Activated T-helper 17 cell treated with anti-CD3 and anti-CD28 coated beads, Interleukin-2, amount 50 U/mL, for 72 hours (primary cell): ENCODE data around the gene AVP. TPM values are rescaled to one million over a fixed set of nuclear protein-coding genes. Genes with fewer than 3 reads are reported as not detected.
"Not testable (repeated sequence)": the region's sequence is repeated elsewhere in the genome, so short reads cannot be mapped to it uniquely, and the experiment has no call there.

Experiments
- ATAC-seq: fragments of 150-1000 bp; cut with Tn5 transposase; replicated peaks from 2 replicates; pipeline ENCODE4 v1.10.0; 2021; ENCODE audit warnings: mild to moderate bottlenecking, moderate library complexity
- H3K27ac Mint-ChIP-seq: one replicate; pipeline ENCODE4 v1.8.0; 2022; ENCODE audit warnings: mixed read lengths
- H3K27me3 Mint-ChIP-seq: one replicate; pipeline ENCODE4 v1.8.0; 2022; ENCODE audit warnings: mixed read lengths
- H3K36me3 Mint-ChIP-seq: one replicate; pipeline ENCODE4 v1.8.0; 2022; ENCODE audit warnings: low read depth, mild to moderate bottlenecking, mixed read lengths
- H3K4me1 Mint-ChIP-seq: one replicate; pipeline ENCODE4 v1.8.0; 2022; ENCODE audit warnings: mixed read lengths
- H3K4me3 Mint-ChIP-seq: one replicate; pipeline ENCODE4 v1.8.0; 2022; ENCODE audit warnings: mild to moderate bottlenecking, mixed read lengths
- H3K9me3 Mint-ChIP-seq: one replicate; pipeline ENCODE4 v1.8.0; 2022; ENCODE audit warnings: mixed read lengths
- total RNA-seq, 2 donors: library from RNA; stranded (reverse); gene quantifications; one replicate each; pipeline ENCODE4 v1.2.3, GENCODE V29; 2022

AVP gene
- total RNA-seq, 2 donors from 2014 or later = not detected

DNA sequence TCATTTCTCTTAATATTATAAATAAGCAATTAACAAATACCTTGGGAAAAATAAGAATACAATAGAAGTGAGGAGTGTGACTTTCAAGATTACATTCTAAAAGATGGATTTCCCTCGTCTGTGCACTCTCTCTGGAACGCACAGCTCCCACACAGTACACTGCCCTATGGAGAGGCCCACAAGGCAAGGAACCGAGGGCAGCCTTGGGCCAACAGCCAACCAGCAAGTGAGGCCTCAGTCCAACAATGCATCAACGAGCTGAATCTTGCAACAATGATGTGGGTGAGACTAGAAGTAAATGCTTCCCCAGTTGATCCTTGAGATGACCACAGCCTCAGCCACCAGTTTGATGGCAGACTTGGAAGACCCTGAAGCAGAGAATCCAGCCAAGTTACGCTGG, 34.5 kb upstream of the AVP start:
- no peak for ATAC-seq
- H3K27ac Mint-ChIP-seq = peak overlapping the region; percentile 15
- H3K36me3 Mint-ChIP-seq = peaks cover 27% of the 10 kb centered on the region
- no peaks in the 10 kb centered on the region for H3K27me3 Mint-ChIP-seq
- no peaks in the 10 kb centered on the region for H3K9me3 Mint-ChIP-seq
- H3K4me3 Mint-ChIP-seq = no peak overlapping the region
- peaks cover 24% of the 10 kb centered on the region for H3K4me1 Mint-ChIP-seq

DNA sequence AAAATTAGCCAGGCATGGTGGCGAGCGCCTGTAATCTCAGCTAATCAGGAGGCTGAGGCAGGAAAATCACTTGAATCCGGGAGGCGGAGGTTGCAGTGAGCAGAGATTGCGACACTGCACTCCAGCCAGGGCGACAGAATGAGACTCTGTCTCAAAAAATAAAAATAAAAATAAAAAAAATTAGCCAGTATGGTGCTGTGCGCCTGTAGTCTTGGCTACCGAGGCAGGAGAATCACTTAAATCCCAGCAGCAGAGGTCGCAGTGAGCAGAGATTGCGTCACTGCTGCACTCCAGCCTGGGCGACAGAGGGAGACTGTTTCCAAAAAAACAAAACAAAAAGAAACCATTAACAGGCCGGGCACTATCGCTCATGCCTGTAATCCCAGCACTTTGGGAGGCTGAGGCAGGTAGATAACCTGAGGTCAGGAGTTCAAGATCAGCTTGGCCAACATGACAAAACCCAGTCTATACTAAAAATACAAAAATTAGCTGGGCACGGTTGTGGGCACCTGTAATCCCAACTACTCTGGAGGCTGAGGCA, 33.4 kb upstream of the AVP start:
- H3K27ac Mint-ChIP-seq, H3K9me3 Mint-ChIP-seq, H3K27me3 Mint-ChIP-seq, H3K4me3 Mint-ChIP-seq: not testable (repeated sequence)
- ATAC-seq = peak; percentile 31
- H3K4me1 Mint-ChIP-seq = peaks cover 16% of the 10 kb centered on the region
- peaks cover 31% of the 10 kb centered on the region for H3K36me3 Mint-ChIP-seq

DNA sequence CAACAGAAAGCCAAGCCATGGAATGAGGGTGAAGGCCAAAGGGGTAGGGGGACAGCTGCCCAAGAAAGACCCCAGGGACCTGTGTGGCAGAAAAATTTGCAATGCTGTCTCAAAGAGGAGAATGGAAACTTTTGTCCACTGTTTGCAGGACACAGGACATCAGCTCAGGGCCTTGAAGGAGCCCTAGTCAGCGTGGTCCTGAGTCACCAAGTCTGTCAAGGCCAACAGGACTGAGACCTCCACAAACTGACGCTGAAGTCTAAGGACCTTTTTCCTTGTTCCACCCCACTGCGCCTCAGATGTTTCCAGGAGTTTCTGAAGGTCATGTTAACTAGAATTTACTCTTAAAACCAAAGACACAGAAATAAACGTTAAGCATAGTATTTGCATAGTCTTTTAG, 31.8 kb upstream of the AVP start:
- H3K36me3 Mint-ChIP-seq = peaks cover 17% of the 10 kb centered on the region
- no peaks in the 10 kb centered on the region for H3K9me3 Mint-ChIP-seq
- no peak for ATAC-seq

DNA sequence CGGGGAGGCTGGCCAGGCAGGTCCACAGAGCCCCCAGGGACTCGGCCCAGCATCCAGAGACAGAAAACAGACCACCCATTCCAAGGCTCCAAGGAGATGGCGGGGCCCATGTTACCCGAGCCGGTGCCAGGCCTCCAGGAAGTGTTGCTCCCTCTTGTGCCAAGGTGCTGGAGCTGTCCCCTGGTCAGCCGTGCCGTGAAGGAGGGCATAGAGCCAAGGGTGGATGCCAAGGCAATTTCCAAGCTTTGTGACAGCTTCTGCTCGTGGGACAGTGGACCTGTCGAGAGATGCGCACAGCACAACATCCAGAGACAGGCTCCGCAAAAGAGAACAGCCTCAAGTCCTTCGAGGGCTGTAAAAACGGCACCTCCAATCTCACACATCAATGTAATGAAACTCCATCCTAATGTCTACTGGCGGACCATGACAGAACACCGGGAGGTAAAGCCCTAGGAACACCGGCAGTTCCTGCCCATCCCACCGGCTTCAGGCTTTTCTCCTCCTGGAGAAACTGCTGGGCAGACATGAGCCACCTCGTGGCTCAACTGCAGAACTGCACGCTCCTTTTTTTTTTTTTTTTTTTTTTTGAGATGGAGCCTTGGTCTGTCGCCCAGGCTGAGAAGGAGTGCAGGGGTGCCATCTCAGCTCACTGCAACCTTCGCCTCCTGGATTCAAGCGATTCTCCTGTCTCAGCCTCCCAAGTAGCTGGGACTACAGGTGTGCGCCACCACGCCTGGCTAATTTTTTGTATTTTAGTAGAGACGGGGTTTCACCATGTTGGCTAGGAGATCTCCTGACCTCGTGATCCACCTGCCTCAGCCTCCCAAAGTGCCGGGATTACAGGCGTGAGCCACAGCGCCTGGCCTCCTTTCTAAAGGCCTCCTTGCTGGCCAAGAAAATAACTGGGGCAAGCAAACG, 30.9 kb upstream of the AVP start:
- H3K27me3 Mint-ChIP-seq = no peaks in the 10 kb centered on the region
- no peak overlapping the region for H3K27ac Mint-ChIP-seq
- H3K36me3 Mint-ChIP-seq = peaks cover 10% of the 10 kb centered on the region
- peak; percentile 59 for ATAC-seq
- H3K4me3 Mint-ChIP-seq = no peak overlapping the region
- no peaks in the 10 kb centered on the region for H3K4me1 Mint-ChIP-seq
- no peaks in the 10 kb centered on the region for H3K9me3 Mint-ChIP-seq

More for the DNA sequence above, 31.8 kb upstream of the AVP start:
- H3K27me3 Mint-ChIP-seq = no peaks in the 10 kb centered on the region
- H3K27ac Mint-ChIP-seq = no peak overlapping the region
- H3K4me3 Mint-ChIP-seq = no peak overlapping the region
- peaks cover 8% of the 10 kb centered on the region for H3K4me1 Mint-ChIP-seq

DNA sequence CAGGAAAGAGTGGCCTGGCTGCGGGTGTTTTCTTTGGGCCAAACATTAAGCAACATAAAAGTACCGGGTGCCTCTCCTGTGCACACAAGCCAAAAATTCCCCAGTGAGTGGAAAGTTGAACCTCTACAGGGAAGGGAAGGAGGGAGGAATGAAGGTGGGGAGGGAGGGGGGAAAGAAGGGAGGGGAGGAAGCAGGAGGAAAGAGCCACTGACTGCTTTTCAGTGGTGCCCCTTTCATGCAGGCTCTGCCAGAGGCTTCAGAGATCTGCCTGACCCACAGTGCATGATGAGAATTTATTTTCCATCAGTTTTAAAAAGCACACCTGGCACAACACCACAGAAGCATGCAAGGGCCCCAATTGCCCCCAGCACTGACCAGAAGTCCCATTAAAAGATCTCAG, 27.5 kb upstream of the AVP start:
- no peak for ATAC-seq
- Mint-ChIP-seq H3K4me3 (no peak overlapping the region), H3K36me3 (peaks cover 10% of the 10 kb centered on the region), H3K9me3 (no peaks in the 10 kb centered on the region), H3K4me1 (no peaks in the 10 kb centered on the region), H3K27me3 (no peaks in the 10 kb centered on the region), H3K27ac (no peak overlapping the region)

DNA sequence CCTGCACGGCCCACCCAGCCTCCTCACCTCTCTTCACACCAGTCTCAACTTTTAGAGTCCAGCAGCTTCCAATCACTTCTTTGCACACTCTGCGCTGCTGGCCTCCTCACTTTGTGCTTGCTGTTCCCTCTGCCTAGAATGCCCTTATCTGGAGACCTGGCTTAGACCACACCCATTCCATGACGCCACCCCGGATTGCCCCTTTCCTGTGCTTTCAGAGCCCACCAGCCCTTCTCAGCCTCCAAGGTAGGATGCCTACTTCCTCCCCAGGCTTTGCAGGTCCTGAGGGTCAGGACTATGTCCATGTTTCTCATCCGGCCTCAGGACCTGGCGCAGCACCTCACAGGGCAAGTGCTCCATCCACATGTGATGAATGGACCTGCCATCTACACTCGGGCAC, 27.0 kb upstream of the AVP start:
- Mint-ChIP-seq H3K9me3 (no peaks in the 10 kb centered on the region), H3K27me3 (no peaks in the 10 kb centered on the region), H3K4me1 (no peaks in the 10 kb centered on the region), H3K4me3 (no peak overlapping the region), H3K36me3 (peaks cover 10% of the 10 kb centered on the region), H3K27ac (no peak overlapping the region)
- ATAC-seq = no peak

DNA sequence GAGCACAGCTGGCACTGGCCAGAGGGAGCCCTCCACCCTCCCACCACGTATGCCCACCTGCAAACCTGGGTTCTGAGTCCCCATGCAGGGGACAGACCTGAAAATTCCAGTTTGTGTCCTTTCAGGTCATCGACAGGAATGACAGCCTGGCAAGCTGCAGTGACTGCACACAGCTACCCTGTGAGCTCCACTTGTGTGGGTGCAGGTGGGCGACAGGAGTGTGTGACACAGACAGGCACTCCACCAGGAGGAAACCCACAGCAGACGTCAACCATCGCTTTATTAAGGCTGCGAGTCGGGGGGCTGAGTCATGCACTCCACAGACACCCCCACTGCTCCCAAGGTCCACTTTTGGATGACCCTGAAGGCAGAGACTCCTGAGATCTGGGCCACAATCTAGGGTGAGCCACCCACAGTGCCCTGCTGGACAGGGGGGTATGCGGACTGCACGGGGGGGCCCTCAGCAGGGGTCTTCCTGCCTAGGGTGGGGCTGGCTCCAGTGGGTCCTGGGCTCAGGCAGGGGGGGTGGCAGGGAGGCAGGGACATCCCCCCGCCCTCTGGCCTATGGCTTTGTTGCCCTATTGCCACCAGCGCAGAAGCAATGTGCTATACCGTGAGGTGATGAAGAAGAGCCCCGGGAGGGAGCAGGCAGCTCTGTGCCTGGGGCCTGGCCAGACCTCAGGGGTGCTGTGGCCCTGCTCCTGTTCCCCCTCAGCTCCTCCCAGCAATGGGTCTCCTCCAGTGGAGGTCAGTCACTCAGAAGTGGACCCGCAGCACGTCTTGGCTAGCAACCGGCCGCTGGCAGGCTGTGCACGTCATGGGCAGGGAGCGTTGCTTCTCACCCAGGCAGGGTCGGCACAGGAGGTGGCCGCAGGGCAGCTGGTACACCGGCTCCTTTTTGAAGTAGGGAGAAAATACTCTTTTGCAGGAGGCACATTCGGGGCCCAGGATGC, 25.1 kb upstream of the AVP start:
- Mint-ChIP-seq H3K9me3 (no peaks in the 10 kb centered on the region), H3K4me3 (no peak overlapping the region), H3K27me3 (no peaks in the 10 kb centered on the region), H3K4me1 (no peaks in the 10 kb centered on the region), H3K36me3 (peaks cover 10% of the 10 kb centered on the region), H3K27ac (no peak overlapping the region)
- no peak for ATAC-seq

DNA sequence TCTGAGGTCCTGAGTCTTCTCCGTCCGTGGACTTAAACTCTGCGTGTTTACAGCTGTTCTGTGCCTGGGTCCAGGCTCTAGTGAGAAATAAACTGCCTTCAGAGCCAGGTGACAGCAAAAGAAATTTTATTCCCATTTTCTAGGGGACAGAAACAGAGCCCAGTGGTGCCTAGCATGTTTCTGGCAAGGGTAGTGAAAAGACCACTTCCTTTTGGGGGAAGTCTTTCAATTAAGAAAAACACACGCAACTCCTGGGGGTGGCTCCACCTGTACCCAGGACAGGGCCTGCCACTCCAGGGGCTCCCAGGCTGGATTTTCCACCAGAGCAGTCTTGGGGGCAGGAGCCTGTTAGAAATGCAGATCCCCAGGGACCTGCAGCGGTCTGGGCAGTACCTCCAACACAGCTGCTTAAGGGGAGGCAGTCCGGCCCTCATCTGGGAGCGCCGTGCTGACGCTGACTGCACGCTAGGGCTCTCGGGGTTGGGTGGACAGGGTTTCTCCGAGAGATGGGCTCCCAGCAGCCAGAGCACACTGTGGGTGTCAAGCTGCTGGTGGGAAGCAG, 23.0 kb upstream of the AVP start:
- no peak overlapping the region for H3K27ac Mint-ChIP-seq
- peaks cover 6% of the 10 kb centered on the region for H3K4me1 Mint-ChIP-seq
- no peaks in the 10 kb centered on the region for H3K36me3 Mint-ChIP-seq
- no peak for ATAC-seq
- no peak overlapping the region for H3K4me3 Mint-ChIP-seq
- no peaks in the 10 kb centered on the region for H3K9me3 Mint-ChIP-seq
- no peaks in the 10 kb centered on the region for H3K27me3 Mint-ChIP-seq

DNA sequence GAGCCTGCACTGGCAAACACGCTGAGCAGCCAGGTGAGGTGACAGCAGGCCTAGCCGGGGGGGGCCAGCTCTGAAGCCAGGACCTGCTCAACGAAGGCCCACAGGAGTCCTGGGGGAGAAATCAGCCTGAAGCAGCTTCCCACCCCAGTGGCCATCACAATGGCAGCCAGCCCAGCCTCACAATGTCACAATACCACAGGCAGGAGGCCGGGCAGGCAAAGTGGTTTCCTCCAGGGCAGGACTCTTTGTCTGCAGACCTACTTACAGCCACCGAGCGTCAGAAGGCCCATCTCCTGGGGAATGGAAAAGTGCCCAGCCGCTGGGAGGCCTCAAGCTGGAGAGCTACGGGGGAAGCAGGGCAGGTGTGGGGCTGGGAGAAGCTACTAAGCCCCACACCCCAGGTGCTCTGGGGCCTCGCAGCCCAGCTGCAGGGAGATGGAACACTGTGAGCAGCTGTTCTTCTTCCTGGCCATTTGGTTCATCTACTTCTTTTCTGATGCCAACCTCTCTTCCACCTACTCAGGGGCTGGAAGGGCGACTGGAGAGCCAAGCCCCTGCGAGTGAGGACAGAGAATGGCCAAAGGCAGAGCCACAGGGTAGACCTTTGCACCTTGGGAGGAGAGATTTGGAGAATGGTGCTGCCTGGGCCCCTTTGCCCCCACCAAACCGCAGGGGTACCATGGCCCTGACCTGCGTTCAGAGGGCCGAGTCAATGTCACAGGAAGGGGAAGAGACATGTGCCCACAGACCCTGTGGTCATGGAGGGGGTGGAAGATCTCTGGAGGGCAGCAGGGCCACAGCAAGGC, 22.3 kb upstream of the AVP start:
- H3K27ac Mint-ChIP-seq = no peak overlapping the region
- H3K36me3 Mint-ChIP-seq = no peaks in the 10 kb centered on the region
- no peaks in the 10 kb centered on the region for H3K9me3 Mint-ChIP-seq
- H3K4me3 Mint-ChIP-seq = no peak overlapping the region
- no peak for ATAC-seq
- no peaks in the 10 kb centered on the region for H3K27me3 Mint-ChIP-seq
- H3K4me1 Mint-ChIP-seq = peaks cover 13% of the 10 kb centered on the region

DNA sequence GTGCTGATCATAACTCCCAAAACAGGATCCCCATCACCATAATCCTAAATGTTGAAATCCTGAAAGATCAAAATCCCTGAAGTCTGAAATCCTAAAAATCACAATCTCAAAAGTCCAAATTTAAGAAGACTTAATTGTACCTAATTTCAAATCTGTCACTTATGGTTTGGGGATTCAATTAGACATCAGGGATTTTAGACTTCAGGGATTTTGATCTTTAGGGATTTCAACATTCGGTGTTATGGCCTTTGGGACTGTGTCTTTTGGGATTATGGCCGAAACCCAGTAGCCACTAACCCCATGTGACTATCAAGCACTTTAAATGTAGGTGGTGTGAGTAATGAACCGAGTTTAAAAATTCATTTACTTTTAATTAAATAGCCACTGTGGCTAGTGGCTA, 21.7 kb upstream of the AVP start:
- H3K27ac Mint-ChIP-seq = no peak overlapping the region
- H3K9me3 Mint-ChIP-seq = no peaks in the 10 kb centered on the region
- H3K27me3 Mint-ChIP-seq = no peaks in the 10 kb centered on the region
- no peak for ATAC-seq
- H3K4me3 Mint-ChIP-seq = no peak overlapping the region
- H3K4me1 Mint-ChIP-seq = peaks cover 16% of the 10 kb centered on the region
- H3K36me3 Mint-ChIP-seq = no peaks in the 10 kb centered on the region

DNA sequence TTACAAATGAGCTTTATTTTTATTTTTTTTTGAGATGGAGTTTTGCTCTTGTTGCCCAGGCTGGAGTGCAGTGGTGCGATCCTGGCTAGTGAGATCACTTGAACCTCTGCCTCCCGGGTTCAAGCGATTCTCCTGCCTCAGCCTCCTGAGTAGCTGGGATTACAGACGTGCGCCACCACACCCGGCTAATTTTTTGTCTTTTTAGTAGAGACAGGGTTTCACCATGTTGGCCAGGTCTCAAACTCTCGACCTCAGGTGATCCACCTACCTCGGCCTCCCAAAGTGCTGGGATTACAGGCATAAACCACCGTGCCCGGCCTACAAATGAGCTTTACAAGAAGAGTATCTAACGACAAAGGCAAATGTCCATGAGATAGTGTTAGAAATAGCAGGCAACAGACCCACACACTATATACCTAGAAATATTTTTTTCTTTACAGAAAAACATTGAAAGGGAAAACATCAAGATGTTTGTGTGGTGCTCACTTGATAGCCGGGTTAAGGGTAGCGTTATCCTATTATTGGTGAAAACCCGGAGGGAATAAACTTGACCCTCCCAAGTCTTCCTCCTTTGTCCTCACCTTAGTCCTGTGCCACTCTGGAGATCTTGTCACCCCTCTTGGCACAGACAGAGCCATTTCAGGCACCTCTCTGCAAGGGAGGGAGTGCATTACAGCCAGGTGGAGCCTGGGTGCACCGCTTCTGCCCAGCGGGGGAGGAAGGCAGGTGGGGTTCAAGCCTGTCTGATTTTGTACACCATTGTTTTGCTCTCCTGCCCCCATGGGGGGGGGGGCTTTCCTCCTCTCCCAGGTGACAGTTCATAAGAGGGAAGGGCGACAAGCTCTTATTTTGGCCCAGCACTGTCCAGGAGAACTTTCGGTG, 21.0 kb upstream of the AVP start:
- H3K27me3 Mint-ChIP-seq = no peaks in the 10 kb centered on the region
- H3K27ac Mint-ChIP-seq = no peak overlapping the region
- H3K4me1 Mint-ChIP-seq = peaks cover 16% of the 10 kb centered on the region
- ATAC-seq = no peak
- H3K9me3 Mint-ChIP-seq = no peaks in the 10 kb centered on the region
- H3K36me3 Mint-ChIP-seq = no peaks in the 10 kb centered on the region
- H3K4me3 Mint-ChIP-seq = no peak overlapping the region

DNA sequence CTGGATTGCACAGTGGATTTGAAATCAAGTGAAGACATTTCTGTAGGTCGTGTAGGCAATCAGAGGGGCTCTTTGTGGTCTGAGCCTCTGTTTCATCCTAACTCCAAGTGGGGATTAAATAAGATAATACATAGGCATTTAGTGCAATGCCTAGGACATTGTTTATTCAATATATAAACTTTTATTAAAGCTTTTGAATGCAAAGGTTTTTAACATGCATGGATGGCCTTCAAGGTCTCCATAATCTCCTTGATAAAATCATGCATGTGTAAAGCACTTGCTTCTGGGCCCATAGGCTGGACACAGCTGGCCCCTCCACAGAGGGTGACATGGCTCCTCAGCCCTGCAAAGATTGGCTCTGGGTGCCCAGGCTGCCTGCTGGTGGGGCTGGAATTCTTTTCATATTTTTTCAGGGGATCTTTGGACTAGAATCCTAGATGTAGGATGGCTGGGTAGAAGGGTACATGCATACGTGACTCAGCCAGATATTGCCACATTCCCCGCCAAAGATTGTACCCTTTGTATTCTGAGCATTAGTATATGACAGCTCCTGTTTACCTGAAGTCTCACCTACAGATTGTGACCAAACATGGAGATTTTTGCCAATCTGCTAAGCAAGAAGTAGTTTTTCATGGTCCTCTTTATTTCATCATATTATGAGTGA, 19.0 kb upstream of the AVP start:
- Mint-ChIP-seq H3K4me1 (peaks cover 16% of the 10 kb centered on the region), H3K9me3 (no peaks in the 10 kb centered on the region), H3K27me3 (no peaks in the 10 kb centered on the region), H3K27ac (no peak overlapping the region), H3K4me3 (no peak overlapping the region), H3K36me3 (no peaks in the 10 kb centered on the region)
- ATAC-seq = no peak
